Measurements from ENCODE around the gene GSTA3. TPM values are rescaled to one million over a fixed set of nuclear protein-coding genes. Genes with fewer than 3 reads are reported as not detected.
"Not testable (repeated sequence)": the region's sequence is repeated elsewhere in the genome, so short reads cannot be mapped to it uniquely, and the experiment has no call there.

GSTA3 gene
- total RNA-seq, 3 donors from 2014 or later: not detected

DNA sequence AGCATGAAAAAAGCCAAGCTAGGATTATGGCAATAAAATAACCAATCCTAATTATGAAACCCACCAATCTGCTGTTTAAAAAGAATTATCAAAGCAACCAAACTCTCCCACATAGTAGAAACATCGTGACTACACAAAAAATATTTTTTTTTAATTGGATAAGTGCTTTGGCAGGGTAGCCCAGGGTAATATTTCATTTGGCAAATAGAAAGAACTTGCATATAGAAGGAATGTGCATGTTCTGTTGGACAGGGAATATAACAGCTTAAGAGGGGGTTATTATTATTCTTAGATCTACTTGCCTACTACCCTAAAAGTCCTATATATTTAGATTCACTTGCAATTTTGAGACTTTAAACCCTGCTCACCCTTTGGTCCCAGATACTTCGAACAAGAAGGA lies 972 bp downstream of the GSTA3 start:
- Histone ChIP-seq H3K9me3 (no peaks in the 10 kb centered on the region), H3K27me3 (no peaks in the 10 kb centered on the region), H3K4me1 (no peaks in the 10 kb centered on the region), H3K4me3 (no peak overlapping the region), H3K36me3 (no peaks in the 10 kb centered on the region), H3K27ac (no peak overlapping the region)
- intact Hi-C loops (cut with DNase I; ENCODE audit: low total_unique reads): no loop called here
- DNase-seq (ENCODE audit: low spot score in 2 of 2): no peak
- TF ChIP-seq POLR2AphosphoS5 (IDR thresholded peaks at IDR 0.05) (no peak), POLR2A (IDR thresholded peaks at IDR 0.05) (no peak)
- TF ChIP-seq, protein P1, sequence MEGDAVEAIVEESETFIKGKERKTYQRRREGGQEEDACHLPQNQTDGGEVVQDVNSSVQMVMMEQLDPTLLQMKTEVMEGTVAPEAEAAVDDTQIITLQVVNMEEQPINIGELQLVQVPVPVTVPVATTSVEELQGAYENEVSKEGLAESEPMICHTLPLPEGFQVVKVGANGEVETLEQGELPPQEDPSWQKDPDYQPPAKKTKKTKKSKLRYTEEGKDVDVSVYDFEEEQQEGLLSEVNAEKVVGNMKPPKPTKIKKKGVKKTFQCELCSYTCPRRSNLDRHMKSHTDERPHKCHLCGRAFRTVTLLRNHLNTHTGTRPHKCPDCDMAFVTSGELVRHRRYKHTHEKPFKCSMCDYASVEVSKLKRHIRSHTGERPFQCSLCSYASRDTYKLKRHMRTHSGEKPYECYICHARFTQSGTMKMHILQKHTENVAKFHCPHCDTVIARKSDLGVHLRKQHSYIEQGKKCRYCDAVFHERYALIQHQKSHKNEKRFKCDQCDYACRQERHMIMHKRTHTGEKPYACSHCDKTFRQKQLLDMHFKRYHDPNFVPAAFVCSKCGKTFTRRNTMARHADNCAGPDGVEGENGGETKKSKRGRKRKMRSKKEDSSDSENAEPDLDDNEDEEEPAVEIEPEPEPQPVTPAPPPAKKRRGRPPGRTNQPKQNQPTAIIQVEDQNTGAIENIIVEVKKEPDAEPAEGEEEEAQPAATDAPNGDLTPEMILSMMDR (IDR thresholded peaks at IDR 0.05): no peak

DNA sequence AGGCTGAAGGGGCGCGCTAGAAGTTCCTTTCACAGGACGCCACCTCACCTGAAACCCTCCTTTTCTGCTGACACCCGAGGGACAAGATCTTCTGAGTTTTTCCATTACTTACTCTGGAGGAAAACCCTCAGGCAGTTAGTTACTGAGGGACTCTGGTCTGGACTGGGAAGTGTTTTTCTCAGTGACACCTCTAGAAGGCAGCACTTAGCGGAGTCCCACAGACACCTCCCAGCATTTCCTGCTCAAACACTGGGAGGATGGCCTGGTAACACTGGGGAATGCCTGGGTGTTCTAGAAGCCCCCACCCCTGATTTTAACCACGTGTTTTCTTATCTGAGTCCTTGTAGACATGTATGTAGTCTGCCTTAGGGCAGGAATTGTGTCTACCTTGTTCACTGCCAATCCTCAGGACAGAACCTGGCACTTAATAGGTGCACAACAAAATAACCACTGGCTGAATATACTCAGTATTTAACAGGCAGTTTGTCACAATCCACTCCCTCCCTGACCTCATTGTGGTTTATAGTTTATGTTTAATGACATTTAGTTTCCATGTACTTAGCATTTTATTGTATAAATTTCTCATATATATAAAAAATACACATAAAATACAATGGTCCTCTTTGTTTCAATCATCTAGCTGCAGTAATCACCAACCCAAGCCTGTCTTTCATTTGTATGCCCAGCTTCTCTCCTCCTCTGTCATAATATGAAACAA lies 4.8 kb downstream of the GSTA3 start:
- H3K36me3 ChIP-seq: no peaks in the 10 kb centered on the region
- no peak for DNase-seq (ENCODE audit: low spot score in 2 of 2)
- no peaks in the 10 kb centered on the region for H3K4me1 ChIP-seq
- intact Hi-C loops (cut with DNase I; ENCODE audit: low total_unique reads): no loop called here
- H3K4me3 ChIP-seq: no peak overlapping the region
- H3K27ac ChIP-seq: no peak overlapping the region
- H3K9me3 ChIP-seq: no peaks in the 10 kb centered on the region
- TF ChIP-seq, protein P1 (IDR thresholded peaks at IDR 0.05): no peak
- TF ChIP-seq POLR2AphosphoS5 (IDR thresholded peaks at IDR 0.05) (no peak), POLR2A (IDR thresholded peaks at IDR 0.05) (no peak)
- no peaks in the 10 kb centered on the region for H3K27me3 ChIP-seq

DNA sequence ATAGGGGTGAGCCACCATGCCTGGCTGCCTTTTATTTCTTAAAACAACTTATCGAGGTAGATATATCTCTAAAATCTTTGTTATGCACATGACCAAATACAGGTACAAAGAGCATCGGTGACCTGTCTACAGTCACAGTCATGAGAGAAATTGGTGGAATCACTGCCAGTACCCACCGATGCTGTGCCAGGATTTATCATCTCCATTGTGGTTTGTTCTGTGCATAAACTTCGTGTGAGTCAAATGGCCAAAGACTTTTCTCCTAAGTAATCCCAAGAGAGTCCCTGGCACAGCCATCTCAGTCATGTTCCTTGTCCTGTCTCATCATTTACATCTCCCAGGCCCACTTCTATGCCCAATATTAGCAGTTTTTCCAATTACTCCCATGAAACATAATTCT lies 9.0 kb downstream of the GSTA3 start:
- no peaks in the 10 kb centered on the region for H3K4me1 ChIP-seq
- H3K27ac ChIP-seq: no peak overlapping the region
- no peak for DNase-seq (ENCODE audit: low spot score in 2 of 2)
- H3K4me3 ChIP-seq: no peak overlapping the region
- no peaks in the 10 kb centered on the region for H3K9me3 ChIP-seq
- intact Hi-C loops (cut with DNase I; ENCODE audit: low total_unique reads): no loop called here
- TF ChIP-seq POLR2A (IDR thresholded peaks at IDR 0.05) (no peak), POLR2AphosphoS5 (IDR thresholded peaks at IDR 0.05) (no peak)
- TF ChIP-seq, protein P1 (IDR thresholded peaks at IDR 0.05): no peak
- H3K27me3 ChIP-seq: no peaks in the 10 kb centered on the region
- H3K36me3 ChIP-seq: no peaks in the 10 kb centered on the region

DNA sequence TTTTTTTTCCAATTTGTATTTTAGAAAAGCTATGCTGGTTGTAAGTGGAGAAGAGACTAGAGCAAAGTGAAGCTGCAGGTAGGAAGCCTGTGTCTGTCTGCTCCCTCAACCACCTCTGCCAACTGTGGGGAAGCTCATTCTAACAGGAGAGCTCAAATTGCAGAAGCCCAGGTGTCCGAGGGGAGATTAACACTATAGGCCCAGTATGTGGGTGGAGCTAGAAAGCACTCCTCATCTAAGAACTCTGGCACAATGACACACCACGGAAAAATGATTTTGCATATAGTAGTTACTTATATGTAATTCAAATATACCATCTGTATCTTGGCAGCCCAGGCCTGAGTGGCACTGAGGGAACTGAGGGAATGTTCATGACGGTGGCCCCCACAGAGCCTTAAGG lies 13.7 kb downstream of the GSTA3 start:
- H3K36me3 ChIP-seq; H3K9me3 ChIP-seq; H3K4me1 ChIP-seq; intact Hi-C loops (cut with DNase I; ENCODE audit: low total_unique reads); H3K27me3 ChIP-seq; DNase-seq (ENCODE audit: low spot score in 2 of 2); H3K27ac ChIP-seq; H3K4me3 ChIP-seq: not testable (repeated sequence)

DNA sequence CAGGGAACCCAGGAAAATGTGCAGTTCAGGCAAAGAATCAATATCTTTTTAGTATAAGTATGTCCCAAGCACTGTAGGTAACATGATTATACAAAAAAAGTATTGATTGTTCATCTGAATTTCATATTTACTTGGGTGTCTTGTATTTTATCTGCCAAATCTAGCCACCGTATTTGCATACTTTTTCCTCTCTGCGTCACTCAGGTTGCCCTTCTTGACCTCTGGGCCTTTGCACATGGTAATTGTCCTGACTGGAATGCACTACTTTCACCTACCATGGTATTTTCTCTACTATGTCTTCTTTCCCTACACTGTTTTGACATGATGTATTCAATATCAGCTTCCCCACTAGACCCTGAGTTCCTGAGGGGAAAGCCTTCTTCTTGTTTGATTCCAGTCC lies 15.2 kb downstream of the GSTA3 start:
- Histone ChIP-seq H3K4me3 (no peak overlapping the region), H3K27ac (no peak overlapping the region), H3K4me1 (no peaks in the 10 kb centered on the region), H3K36me3 (no peaks in the 10 kb centered on the region), H3K9me3 (no peaks in the 10 kb centered on the region), H3K27me3 (no peaks in the 10 kb centered on the region)
- DNase-seq (ENCODE audit: low spot score in 2 of 2): no peak
- TF ChIP-seq, protein P1 (IDR thresholded peaks at IDR 0.05): no peak
- TF ChIP-seq POLR2AphosphoS5 (IDR thresholded peaks at IDR 0.05): no peak
- no peak for TF ChIP-seq POLR2A (IDR thresholded peaks at IDR 0.05)
- intact Hi-C loops (cut with DNase I; ENCODE audit: low total_unique reads): no loop called here
